ENCODE data around the gene PODN.
A peak's percentile ranks its signal among the peaks of the same experiment; 100 is the strongest.

Gene PODN, protein sequence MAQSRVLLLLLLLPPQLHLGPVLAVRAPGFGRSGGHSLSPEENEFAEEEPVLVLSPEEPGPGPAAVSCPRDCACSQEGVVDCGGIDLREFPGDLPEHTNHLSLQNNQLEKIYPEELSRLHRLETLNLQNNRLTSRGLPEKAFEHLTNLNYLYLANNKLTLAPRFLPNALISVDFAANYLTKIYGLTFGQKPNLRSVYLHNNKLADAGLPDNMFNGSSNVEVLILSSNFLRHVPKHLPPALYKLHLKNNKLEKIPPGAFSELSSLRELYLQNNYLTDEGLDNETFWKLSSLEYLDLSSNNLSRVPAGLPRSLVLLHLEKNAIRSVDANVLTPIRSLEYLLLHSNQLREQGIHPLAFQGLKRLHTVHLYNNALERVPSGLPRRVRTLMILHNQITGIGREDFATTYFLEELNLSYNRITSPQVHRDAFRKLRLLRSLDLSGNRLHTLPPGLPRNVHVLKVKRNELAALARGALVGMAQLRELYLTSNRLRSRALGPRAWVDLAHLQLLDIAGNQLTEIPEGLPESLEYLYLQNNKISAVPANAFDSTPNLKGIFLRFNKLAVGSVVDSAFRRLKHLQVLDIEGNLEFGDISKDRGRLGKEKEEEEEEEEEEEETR

DNA sequence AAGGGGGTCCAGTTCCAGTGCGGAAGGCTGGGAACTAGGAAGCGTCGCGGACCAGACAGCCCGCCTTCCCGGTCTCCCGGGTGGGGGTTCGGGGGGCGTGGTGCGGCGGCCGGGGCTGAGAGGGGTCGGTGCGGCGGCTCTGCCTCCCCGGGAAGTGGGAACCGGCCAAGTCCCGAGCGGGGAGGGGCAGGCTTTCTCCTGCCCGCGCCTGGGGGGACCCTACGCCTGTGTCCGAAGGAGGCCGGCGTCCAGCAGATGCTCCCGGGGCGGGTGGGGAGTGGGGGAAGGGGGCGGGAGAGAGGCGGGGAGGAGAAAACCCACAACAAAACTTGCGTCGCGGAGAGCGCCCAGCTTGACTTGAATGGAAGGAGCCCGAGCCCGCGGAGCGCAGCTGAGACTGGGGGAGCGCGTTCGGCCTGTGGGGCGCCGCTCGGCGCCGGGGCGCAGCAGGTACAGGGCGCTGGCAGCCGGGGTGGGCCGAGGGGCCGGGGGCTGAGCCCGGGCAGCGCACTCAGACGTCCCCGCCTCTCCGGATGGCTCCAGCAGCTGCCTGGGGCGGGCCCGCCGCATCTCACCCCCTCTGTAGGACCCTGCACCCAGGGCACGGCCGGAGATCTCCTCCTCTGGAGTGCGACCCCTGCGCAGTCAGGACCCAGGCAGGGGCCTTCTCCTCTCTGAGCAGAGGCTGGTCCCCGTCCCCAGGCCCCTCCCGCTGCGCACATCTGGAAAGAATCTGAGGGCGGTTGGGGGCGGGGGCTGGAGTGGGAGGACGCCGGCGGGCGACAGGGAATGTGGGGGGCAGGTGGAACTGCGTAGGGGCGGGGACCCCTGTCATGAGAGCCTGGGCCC, at the start of gene PODN:
TSS of gene PODN (plus strand) at position 355 of the 849 bp plus-strand sequence. CDS start 7,643 bp downstream, outside the sequence.
- DNase-seq = no peak

DNA sequence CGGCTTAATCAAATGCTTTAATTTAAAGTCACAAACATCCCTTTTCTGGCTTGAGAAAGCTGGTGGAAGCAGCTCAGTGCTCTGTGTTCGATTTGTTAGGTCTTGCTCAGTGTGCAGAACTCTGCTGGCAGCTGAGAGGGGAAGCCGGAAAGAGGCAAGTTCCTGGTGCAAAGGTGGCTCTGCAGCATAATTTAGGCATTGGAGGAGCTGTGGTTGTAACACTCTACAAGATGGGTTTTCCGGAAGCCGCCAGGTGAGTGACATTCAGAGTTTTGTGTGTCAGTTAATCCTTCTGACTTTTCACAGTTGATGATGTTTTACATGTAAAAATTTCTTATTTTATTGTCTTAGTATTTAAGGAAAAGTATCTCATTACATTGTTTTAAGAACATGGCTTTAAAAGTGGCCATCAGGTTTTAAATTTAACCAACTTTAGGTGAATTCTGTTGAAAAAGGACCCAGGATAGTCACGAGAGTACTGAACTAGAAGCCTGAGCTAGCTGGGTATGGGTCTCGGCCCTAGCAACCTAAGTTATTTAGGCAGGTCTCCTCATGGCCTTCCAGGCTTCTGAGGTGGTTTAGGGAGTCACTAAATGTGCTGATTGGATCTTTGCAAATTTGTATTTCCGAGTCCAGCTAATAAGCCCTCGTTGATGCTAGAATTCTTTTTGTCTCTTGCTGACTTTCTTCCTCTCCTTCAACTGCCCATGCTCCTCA, 47.1 kb upstream of the PODN start:
- peak; percentile 64 to 71 for DNase-seq

DNA sequence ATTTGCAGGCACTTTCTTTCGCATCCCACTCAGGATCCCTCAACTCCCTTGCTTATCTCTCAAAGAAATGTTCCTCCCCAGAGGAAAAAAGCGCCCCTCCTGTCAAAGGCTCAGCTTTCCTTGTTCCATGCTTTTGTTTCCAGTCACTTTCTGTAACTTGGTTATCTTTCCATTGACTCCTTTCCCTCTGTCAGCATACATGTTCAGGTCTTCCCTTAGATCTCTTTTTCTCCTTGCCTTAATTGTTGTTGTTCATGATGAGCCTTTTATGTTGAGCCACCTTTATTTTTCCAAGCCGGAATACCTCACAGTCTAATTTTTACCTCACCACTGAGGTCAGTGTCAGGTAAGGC, 46.5 kb upstream of the PODN start:
- no peak for DNase-seq

DNA sequence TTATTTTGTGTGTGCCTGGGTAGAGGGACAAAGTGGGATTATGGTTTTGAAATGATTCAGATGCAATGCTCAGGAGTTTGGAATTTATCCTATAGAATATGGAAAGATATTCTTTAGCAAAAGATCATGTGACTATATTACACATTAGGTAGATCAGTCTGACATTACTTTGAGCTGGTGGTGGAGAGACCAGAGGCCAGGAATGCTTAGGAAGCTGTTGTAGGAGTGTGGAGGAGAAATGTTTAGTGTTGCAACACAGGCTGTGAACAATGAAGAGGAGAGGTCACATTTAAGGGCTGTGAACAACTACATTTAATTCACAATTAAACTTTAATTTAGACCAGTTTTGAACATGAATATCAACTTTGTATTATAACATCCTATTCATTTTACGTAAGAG, 45.3 kb upstream of the PODN start:
- no peak for DNase-seq

DNA sequence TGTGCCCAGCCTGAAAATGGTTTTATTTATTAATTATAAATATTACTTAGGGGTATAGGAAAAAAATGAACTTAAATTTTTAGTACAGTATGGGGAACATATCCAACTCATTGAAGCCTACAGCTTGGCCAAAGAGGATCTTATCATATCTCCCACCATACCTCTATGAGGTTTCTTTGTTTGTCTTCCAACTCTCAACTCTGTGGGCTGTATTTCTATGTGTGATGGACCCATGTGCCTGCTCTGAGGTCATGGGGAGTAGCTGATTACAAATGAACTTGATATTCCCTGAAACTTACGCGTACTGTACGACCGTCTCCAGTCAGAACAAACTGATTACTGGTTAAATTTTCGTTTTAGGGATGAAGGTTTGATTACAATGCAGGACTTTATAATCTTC, 41.4 kb upstream of the PODN start:
- no peak for DNase-seq

DNA sequence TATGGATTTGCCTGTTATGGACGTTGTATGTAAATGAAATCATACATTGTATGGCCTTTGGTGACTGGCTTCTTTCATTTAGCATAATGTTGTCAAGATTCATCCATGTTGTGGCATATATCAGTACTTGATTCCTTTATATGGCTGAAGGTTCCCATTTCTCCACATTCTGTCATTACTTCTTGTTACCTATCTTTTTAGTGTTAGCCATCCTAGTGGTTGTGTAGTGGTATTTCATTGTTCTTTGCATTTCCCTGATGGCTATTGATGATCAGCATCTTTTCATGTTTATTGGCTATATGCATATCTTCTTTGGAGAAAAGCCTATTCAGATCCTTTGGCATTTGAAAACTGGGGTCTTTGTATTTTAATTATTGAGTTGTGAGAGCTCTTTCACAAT, 39.8 kb upstream of the PODN start:
- DNase-seq = no peak

DNA sequence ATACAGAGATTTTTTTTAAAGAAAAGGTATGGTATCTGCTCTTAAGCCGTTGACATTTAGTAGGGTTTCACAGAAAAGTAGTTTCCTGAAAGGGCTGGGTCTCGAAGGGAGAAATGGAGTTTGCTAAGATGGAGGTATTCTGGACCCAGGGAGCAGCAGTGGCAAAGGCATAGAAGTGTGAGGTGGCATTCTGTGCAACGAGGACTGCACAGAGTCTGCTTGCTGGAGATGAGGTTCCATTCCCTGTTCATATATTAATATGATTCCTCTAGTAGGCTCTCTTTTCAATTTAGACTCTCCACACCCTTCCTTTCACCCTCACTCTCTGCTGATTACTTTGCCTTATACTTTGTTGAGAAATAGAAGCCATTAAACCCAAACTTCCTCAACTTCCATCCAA, 38.5 kb upstream of the PODN start:
- DNase-seq = no peak

DNA sequence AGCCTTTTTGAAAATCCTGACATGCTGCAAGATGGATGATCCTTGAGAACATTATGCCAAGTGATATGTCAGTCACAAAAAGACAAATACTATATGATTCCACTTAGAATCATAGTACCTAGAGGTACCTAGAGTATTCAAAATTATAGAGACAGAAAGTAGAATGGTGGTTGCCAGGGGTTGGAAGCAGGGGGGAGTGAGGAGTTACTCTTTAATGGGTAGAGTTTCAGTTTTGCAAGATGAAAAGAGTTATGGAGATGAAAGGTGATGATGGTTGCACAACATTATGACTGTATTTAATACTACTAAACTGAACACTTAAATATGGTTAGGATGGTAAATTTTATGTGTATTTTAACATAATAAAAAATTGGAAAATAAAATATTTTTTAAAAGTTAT, 37.9 kb upstream of the PODN start:
- no peak for DNase-seq

DNA sequence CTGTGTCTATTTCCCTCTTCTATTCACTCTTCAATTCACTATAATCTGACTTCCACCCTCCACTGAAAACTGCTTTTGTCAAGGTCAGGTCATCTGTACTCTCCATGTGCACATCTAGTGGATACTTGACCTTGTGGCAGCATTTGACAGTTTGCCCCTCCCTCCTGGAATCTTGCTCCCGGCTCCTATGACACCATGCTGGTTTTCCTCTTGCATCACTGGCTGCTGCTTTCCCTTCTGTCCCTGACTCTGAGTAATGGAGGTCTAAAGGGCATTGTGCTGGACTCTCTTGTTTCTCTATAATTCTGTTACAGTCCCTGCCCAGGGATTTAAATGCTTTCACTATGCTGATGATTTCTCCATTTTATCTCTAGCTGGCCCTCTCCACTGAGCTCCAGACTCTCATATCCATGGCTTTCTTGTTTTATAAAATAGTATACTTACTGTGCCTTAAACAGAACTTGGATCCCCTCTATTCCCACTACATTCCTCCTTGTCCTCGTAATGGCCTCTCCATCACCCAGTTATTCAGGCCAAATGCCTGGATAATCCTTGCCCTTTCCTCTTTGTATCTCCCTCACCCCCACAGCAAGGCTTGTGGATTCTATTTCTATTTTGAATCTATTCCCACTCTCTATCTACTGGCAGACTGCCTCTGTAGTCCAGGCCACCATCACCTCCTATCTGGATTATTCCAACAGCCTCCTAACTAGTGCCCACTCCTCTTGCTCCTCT, 36.8 kb upstream of the PODN start:
- no peak for DNase-seq

DNA sequence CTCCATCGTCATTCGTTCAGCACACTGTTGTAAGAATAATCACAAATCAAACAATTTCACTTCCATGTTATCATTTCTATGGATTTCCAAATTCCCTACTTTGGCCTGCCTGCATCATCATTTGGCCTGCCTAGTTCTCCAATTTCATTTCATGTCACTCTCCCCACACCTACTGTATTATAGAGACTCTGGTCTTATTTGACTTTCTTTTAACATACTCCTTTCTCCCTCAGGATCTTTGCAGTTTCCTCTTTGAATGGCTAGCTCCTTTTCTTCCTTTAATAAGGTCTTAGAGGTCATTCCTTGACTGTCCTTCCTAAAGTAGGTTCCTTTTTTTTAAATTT, 36.3 kb upstream of the PODN start:
- DNase-seq = no peak

DNA sequence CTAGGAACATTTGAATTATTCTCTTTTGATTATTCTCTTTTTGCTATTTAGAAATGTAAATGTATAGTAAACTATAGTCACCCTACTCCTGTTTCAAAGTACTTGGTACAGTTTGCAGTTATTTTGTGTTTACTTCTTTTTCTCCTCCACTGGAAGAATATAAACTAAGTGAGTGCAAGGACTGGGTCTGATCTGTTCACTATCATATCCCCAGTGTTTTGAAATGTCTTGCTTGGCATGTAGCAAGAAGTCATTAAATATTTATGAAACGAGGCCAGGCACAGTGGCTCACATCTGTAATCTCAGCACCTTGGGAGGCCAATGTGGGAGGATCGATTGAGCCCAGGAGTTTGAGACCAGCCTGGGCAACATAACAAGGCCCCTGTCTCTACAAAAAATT, 35.8 kb upstream of the PODN start:
- DNase-seq = no peak

DNA sequence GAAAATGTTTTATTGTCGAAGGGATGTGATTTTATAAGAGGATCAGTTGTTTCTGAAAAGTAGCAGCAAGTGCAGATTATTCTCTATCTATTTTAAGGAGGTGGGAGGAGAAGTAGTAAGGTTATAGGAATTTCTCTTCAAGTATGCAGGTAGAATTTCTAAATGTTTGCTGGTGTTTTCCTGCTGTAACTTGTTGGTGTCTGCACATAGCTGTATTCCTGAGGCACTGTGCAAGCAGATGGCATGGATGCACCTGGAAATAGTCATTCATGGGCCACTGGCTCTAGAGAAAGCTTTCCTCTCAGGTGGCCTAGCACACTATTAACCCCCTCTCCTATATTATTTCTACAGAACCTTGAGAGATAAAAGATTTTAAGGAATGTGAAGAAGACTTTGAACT, 30.3 kb upstream of the PODN start:
- DNase-seq = no peak

DNA sequence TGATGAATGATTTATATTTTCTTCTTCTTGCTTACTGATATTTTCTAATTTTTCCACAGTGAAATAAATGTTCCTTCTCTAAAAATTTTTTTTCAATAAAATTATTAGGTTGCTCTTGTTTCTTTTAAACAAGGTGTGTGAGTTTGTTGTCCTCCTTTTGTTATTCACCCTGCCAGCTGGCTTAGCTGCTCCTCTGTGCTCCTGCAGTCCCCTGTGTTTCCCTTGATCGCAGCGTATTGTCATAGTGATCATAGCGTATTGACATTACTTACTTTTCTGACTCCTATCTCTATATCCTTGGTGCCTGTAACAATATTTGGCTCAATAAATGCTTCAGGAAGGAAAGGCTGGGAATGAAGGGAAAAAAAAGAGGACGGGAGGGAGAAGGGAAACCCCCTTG, 24.9 kb upstream of the PODN start:
- DNase-seq = no peak

DNA sequence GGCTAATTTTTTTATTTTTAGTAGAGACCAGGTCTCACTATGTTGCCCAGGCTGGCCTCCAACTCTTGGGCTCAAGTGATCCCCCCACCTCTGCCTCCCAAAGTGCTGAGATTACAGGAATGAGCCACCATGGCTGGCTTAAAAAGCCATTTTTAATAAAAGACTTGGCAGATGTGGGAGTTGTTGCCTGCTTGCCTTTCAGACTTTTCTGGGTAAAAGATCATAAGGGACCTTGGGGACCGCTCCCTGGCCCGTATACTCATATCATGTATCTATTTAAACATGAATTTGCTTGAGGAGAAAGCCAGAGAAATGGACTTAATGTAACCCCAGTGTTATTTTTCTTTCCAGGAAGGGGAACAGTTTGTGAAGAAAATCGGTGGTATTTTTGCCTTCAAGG, 23.4 kb upstream of the PODN start:
- no peak for DNase-seq

DNA sequence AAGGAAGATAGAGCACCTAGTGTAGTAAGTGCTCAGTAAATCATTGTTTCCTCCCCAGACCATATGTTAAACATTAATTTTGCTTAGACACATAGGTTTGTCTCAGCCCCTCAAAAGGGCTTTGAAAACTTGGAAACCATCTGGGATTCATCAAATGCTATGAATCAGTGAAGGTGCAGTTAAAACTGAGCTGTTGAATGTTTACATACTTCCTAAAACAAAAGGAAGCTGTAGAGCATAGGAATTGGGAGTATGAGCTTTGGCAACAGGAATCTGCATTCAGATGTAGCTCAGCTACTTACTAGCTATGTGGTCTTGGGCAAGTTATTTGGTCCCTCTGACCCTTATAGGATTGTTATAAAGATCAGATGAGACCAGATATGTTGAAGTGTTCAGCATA, 18.7 kb upstream of the PODN start:
- no peak for DNase-seq

DNA sequence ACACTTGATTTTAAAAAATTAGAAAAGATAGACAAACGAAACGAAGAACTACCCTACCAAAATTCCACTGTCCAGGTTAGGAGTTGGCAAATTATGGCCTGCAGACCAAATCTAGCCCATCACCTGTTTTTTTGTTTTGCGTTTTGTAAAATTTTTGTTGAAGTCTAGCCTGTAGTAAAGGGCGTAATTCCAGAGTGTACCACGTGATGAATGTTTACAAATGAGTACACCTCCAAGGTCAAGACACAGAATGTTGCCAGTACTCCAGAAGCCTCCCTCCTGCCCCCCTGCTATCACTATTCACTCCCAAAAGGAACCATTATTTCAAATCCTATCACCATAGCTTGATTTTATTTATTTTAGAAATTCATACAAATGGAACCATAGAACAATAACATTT, 17.1 kb upstream of the PODN start:
- DNase-seq = no peak

DNA sequence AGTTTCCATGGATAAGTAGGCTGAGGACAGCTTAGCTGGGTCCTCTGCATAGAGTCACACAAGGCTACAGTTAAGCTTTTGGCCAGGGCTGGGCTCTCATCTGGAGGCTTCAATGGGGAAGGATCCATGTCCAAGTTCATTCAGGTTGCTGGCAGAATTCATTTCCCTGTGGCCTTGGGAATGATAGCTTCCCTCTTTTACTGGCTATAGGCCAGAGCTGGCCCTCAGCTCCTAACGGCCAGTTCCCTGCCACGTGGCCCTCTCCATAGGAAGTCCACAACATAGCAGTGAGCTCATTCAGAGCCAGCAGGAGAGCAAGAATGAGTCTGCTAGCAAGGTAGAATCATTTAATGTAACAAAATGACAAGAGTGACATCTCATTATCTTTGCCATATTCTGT, 15.1 kb upstream of the PODN start:
- no peak for DNase-seq

DNA sequence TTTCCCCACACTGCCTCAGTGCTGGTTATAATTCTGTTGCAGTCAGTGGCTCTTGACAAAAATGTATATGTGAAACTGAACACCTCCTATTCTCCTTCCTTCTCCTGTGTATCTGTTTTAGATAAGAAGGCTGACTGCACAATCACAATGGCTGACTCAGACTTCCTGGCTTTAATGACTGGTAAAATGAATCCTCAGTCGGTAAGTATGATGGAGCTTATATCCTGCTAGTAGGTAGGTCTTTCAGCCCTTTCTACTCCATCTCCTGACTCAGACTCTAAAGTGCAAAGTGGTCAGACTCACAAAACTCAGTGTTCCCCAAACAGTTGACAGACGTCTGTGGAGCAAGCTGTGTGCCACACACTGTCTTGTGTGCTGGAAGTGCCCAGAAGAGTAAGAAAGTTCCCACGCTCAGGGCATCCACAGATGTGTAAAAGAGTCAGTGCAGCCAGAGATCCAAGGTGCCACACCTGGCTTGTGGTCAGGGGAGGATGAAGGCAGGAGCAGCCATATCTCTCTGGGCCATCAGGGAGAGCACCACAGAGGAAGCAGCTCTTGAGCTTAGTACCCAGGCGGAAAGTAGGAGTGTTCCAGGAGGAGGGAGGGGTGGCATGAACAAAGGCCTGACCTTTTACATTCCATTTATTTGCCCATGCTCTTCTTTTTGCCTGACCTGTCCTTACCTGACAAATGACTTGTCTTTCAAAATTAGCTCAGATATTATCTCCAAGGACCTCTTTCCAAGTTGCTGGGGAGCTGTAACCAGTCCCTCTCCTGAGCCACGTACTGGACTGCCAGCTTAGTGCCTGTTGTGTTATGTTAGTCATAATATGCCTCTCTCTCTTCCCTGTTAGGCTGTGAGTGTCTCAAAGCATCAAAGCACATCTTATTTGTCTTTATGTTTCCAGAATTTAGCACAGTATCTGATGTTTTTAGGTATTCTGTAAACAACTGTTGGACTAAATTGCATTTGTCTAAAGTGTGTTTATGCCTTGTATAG, 14.0 kb upstream of the PODN start:
- no peak for DNase-seq

DNA sequence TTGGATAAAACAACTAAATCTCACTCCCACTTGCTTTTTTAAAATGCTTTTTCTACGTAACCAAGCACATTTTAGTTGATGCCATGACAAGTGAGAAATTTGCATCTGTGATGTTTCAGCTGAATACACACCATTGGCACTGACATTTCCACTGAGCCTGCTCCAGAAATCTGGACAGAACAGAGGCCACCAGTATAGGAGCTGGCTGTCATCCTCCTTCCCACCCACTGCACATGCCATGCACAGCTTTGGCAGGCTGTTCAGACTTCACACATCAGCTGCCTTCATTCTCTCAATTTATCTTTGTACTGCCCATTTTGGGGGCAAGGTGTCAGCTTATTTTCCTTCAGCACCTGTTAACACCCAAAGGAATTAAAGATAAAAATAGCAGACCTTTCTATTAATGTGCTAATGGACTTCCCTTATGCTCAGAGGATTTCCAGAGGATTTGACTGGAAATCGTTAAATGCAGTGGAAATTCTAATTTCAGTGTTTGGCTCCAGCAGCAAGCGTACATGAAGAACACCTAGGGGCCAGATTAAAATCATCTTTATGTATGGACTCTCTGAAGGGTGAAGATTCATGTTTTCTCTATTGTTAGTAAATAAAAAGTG, 12.9 kb upstream of the PODN start:
- no peak for DNase-seq

DNA sequence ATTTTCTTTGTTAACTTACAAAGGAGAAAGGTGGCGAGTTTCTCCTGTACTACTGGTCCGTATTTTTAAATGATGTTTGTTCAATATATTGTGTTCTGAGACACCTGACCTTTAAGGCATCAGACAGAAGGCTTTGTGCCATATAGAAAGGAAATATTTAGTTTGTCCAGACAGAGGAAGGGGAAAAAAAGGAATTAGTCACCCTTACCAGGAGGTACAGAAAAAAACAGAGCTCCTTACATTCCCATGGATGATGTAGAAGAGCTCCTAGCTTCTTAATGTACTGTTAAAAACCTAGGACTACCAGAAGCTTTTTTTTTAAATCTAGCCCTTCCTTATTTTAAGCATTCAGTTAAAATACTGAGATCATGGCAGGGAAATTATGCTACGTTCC, 12.4 kb upstream of the PODN start:
- no peak for DNase-seq

DNA sequence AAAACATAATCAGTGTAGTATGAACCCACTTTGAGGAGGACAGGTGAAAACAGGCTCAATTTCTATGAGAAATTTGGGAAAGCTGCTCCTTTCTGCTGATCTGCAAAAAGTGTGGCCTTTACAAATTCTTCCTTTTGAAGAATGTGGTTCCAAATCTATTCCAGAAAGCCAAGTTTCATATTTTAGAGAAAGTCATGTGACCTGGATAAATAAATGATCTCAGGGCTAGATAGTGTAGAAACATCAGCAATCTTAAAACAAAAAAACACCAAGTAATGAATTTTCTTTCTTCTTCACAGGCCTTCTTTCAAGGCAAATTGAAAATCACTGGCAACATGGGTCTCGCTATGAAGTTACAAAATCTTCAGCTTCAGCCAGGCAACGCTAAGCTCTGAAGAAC, 11.7 kb upstream of the PODN start:
- DNase-seq = no peak

All from activated CD4-positive, alpha-beta T cell treated with anti-CD3 and anti-CD28 coated beads for 4 hours (primary cell).